HepG2 (cell line): Measurements from ENCODE around the gene CACNA1I. TPM values are rescaled to one million over a fixed set of nuclear protein-coding genes. Genes with fewer than 3 reads are reported as not detected.

Source experiments
- ATAC-seq: fragments of 200-7000 bp; cut with Tn5 transposase; 3 replicates; pipeline ENCODE4 v1.9.1; 2020; ENCODE audit warnings: mild to moderate bottlenecking, moderate library complexity
- BruUV-seq: library from RNA; stranded (reverse); fragments of 400-500 nt; replicated peaks from 2 replicates; lab custom pipeline; 2021; lab: Mats Ljungman, UMichigan
- CTCF ChIA-PET: fragments of 300-600 bp; formaldehyde crosslinking; extraction: SDS; loops from one replicate; lab custom pipeline; 2021; ENCODE audit warnings: low total read pairs, inconsistent platforms, low intra/inter-chr PET ratio; lab: Yijun Ruan, JAX
- POLR2A ChIA-PET: fragments of 350-600 bp; sonication (Branson Sonifier 250); formaldehyde crosslinking; loops from one replicate; lab custom pipeline; 2020; ENCODE audit warnings: antibody characterized with exemption, inconsistent platforms; lab: Yijun Ruan, JAX
- DNase-seq: peaks from one replicate; pipeline ENCODE4 v3.0.0-alpha.2; 2015; ENCODE audit warnings: low spot score
- FAIRE-seq: peaks from 3 replicates; lab custom pipeline; 2011; peaks lifted over from hg19 to GRCh38; lab: Jason Lieb, UNC
- H2AFZ ChIP-seq: one replicate; pipeline ENCODE4 v1.6.1; 2011; ENCODE audit warnings: low read length, inconsistent platforms
- H3K27ac ChIP-seq: fragments of 300-600 bp; 3 replicates; pipeline ENCODE4 v1.8.0; 2011; ENCODE audit warnings: mixed run types, mild to moderate bottlenecking, mixed read lengths, low read length, inconsistent platforms; ENCODE audit not compliant: insufficient read depth; ENCODE audit errors: extremely low read length
- H3K27me3 ChIP-seq, 2 experiments: fragments of 200-600 bp in 1 of 2; 2 replicates in 1 of 2; 3 replicates in 1 of 2; pipeline versions ENCODE4 v1.6.0 to v1.8.0; 2011; ENCODE audit warnings: low read length in 2 of 2, mild to moderate bottlenecking in 2 of 2, moderate library complexity in 2 of 2, inconsistent platforms in 1 of 2; ENCODE audit not compliant: insufficient read depth in 2 of 2, control insufficient read depth in 1 of 2
- H3K36me3 ChIP-seq, 2 experiments: fragments of 200-600 bp in 1 of 2; replicated peaks in 1 of 2; 2 replicates in 1 of 2; 3 replicates in 1 of 2; pipeline versions ENCODE4 v1.5.1 to v1.8.0; 2011; ENCODE audit warnings: low read length in 2 of 2, inconsistent platforms in 1 of 2; ENCODE audit not compliant: insufficient read depth in 2 of 2, control insufficient read depth in 1 of 2
- H3K4me1 ChIP-seq: 2 replicates; pipeline ENCODE4 v1.5.1; 2012; ENCODE audit warnings: low read length, inconsistent platforms; ENCODE audit not compliant: insufficient read depth
- H3K4me2 ChIP-seq: 2 replicates; pipeline ENCODE4 v1.6.0; 2011; ENCODE audit warnings: low read depth, low read length, inconsistent platforms
- H3K4me3 ChIP-seq, 3 experiments: fragments of 200-600 bp in 1 of 3; sonication (generic), shearing (Covaris generic) in 1 of 3; replicated peaks in 1 of 3; 2 replicates each; pipeline ENCODE4 v1.5.1; 2011 to 2016; ENCODE audit warnings: low read length in 3 of 3, inconsistent platforms in 2 of 3, low read depth in 2 of 3, mild to moderate bottlenecking in 2 of 3, control low read depth in 1 of 3, mixed read lengths in 1 of 3; ENCODE audit not compliant: insufficient read depth in 1 of 3
- H3K79me2 ChIP-seq: one replicate; pipeline ENCODE4 v1.6.1; 2011; ENCODE audit warnings: low read length, inconsistent platforms; ENCODE audit not compliant: insufficient read depth
- H3K9ac ChIP-seq: 2 replicates; pipeline ENCODE4 v1.6.0; 2011; ENCODE audit warnings: mild to moderate bottlenecking, low read depth, low read length, inconsistent platforms; ENCODE audit not compliant: insufficient read depth
- H3K9me3 ChIP-seq: 2 replicates; pipeline ENCODE4 v1.5.1; 2012; ENCODE audit warnings: mild to moderate bottlenecking, low read length
- H4K20me1 ChIP-seq: 2 replicates; pipeline ENCODE4 v1.6.0; 2011; ENCODE audit warnings: inconsistent platforms, mild to moderate bottlenecking, low read length, moderate library complexity; ENCODE audit not compliant: insufficient read depth
- ARID2 ChIP-seq: sonication (generic); formaldehyde crosslinking; IDR thresholded peaks from 2 replicates; pipeline ENCODE4 v1.8.1; 2022; ENCODE audit warnings: mild to moderate bottlenecking, missing genetic modification reagents, borderline replicate concordance
- DNMT1 ChIP-seq: sonication (generic); formaldehyde crosslinking; IDR thresholded peaks from 2 replicates; pipeline ENCODE4 v1.5.1; 2020; ENCODE audit warnings: mild to moderate bottlenecking, missing genetic modification reagents
- ETV5 ChIP-seq: IDR thresholded peaks from 2 replicates; pipeline ENCODE4 v1.6.1; 2018; ENCODE audit warnings: missing biosample characterization, missing genetic modification reagents, inconsistent platforms, borderline replicate concordance
- HHEX ChIP-seq: IDR thresholded peaks from 2 replicates; pipeline ENCODE4 v1.6.1; 2016; ENCODE audit warnings: control low read depth
- JUN ChIP-seq: sonication (generic); formaldehyde crosslinking; IDR thresholded peaks from 2 replicates; pipeline ENCODE4 v1.4.0; 2020; ENCODE audit warnings: mild to moderate bottlenecking, missing genetic modification reagents
- JUND ChIP-seq: sonication (generic); formaldehyde crosslinking; IDR thresholded peaks from 2 replicates; pipeline ENCODE4 v1.8.0; 2022; ENCODE audit warnings: mild to moderate bottlenecking, missing genetic modification reagents
- MEF2D ChIP-seq: sonication (generic); formaldehyde crosslinking; IDR thresholded peaks from 2 replicates; pipeline ENCODE4 v1.5.1; 2020; ENCODE audit warnings: mild to moderate bottlenecking, missing genetic modification reagents
- NFE2 ChIP-seq: sonication (generic); formaldehyde crosslinking; IDR thresholded peaks from 2 replicates; pipeline ENCODE4 v1.4.0; 2020; ENCODE audit warnings: missing genetic modification reagents
- REPIN1 ChIP-seq: sonication (generic); formaldehyde crosslinking; IDR thresholded peaks from 2 replicates; pipeline ENCODE4 v1.8.0; 2022; ENCODE audit warnings: missing genetic modification reagents, low read depth, mild to moderate bottlenecking, borderline replicate concordance
- TCF12 ChIP-seq, 2 experiments: fragments of 450-650 bp in 1 of 2; sonication (generic) in 1 of 2; formaldehyde crosslinking in 1 of 2; IDR thresholded peaks; 2 replicates each; pipeline versions ENCODE4 v1.6.1 to v1.8.0; 2017 to 2022; ENCODE audit warnings: antibody characterized with exemption in 1 of 2, mild to moderate bottlenecking in 1 of 2, missing genetic modification reagents in 1 of 2, moderate library complexity in 1 of 2
- ZNF124 ChIP-seq: sonication (generic); formaldehyde crosslinking; IDR thresholded peaks from 2 replicates; pipeline ENCODE4 v1.4.0; 2020; ENCODE audit warnings: missing genetic modification reagents
- ZNF766 ChIP-seq: sonication (generic); formaldehyde crosslinking; IDR thresholded peaks from 2 replicates; pipeline ENCODE4 v1.5.0; 2020; ENCODE audit warnings: missing genetic modification reagents, borderline replicate concordance
- ZNF83 ChIP-seq: sonication (generic); formaldehyde crosslinking; IDR thresholded peaks from 2 replicates; pipeline ENCODE4 v1.4.0; 2020; ENCODE audit warnings: missing genetic modification reagents, mild to moderate bottlenecking, borderline replicate concordance
- WGBS: methylation state at CpG from one replicate; pipeline ENCODE4 v1.1.6; 2017; ENCODE audit warnings: low lambda C conversion rate; 5-methylcytosine and 5-hydroxymethylcytosine counted together
- in situ Hi-C: cut with HindIII; loops from 2 replicates; pipeline ENCODE4 v1.10.0; 2017; ENCODE audit warnings: low pct_unique_long_range_greater_than_20kb; ENCODE audit not compliant: extremely low pct_ligation_motif_present
- intact Hi-C: fragments of 100-400 bp; cut with micrococcal nuclease; formaldehyde crosslinking; loops from one replicate; pipeline ENCODE4 v1.10.0; 2022; ENCODE audit not compliant: unreplicated experiment
- polyA plus RNA-seq, 8 experiments: library from polyadenylated mRNA; depleted of rRNA in 3 of 8; stranded (reverse) in 7 of 8; unstranded in 1 of 8; fragments of >200 nt; fragmentation: Illumina TruSeq in 4 of 8; extraction: Trizol in 4 of 8; gene quantifications; 2 replicates each; pipeline versions ENCODE4 v1.2.1 to v1.2.3, GENCODE V29; 2011 to 2016; ENCODE audit warnings: low read depth in 4 of 8, missing spikeins in 1 of 8, mixed read lengths in 1 of 8; ENCODE audit not compliant: insufficient read depth in 1 of 8
- total RNA-seq, 5 experiments: library from RNA; depleted of rRNA; stranded (reverse); fragments of >200 nt; fragmentation: Illumina TruSeq; extraction: Trizol; gene quantifications; 2 replicates each; pipeline ENCODE4 v1.2.3, GENCODE V29; 2016; ENCODE audit warnings: low read depth in 1 of 5
- TF ChIP-seq, protein P1 (sequence below): sonication (generic); formaldehyde crosslinking; IDR thresholded peaks from 2 replicates; pipeline ENCODE4 v1.8.1; 2023; ENCODE audit warnings: missing genetic modification reagents, mild to moderate bottlenecking, borderline replicate concordance
- TF ChIP-seq, protein P2 (sequence below): sonication (generic); formaldehyde crosslinking; IDR thresholded peaks from 2 replicates; pipeline ENCODE4 v1.4.0; 2020; ENCODE audit warnings: missing genetic modification reagents; ENCODE audit errors: not compliant biosample characterization

Gene CACNA1I
- total and polyA plus RNA-seq, 2 of the 13 experiments (the other 11 are each of a cell fraction or from before 2014, with no cell fraction given) = not detected

DNA sequence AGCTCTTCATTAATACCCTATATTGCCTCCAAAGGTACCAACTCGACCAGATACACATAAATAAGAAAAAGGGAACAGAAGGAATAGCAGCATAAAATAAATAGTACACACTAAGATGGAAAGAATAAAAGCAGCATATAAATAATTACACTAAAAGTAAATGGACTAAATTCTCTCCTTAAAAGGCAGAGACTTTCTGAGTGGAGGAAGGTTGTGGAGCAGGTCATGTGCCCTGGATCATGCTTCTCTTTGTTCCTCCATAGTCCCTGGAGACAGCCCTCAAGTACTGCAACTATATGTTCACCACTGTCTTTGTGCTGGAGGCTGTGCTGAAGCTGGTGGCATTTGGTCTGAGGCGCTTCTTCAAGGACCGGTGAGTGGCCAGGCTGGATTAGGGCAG lies 101.4 kb downstream of the CACNA1I start (continued):
- TF ChIP-seq, protein P1, sequence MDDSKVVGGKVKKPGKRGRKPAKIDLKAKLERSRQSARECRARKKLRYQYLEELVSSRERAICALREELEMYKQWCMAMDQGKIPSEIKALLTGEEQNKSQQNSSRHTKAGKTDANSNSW (CRISPR knock-in tag) = no peak

GRCh38 chr22:39674536-39674935 lies 104.0 kb downstream of the CACNA1I start:
- Histone ChIP-seq H2AFZ (no peak overlapping the region), H3K9me3 (peaks cover 9% of the 10 kb centered on the region; the same call in 1 of the 2 replicates), H3K27me3 (peaks cover 18 to 56% of the 10 kb centered on the region in 2 experiments; a peak in 4 of 5 replicates), H3K4me2 (no peak overlapping the region), H3K79me2 (no peaks in the 10 kb centered on the region), H4K20me1 (0 out of 2 replicates have a peak, but pooled peaks cover 4% of the 10 kb centered on the region), H3K36me3 (no peaks in the 10 kb centered on the region), H3K4me3 (no peak overlapping the region), H3K4me1 (no peaks in the 10 kb centered on the region), H3K9ac (no peak overlapping the region), H3K27ac (no peak overlapping the region)
- FAIRE-seq (no peak), DNase-seq (no peak), ATAC-seq (no peak)
- ChIA-PET POLR2A (no interaction called here), CTCF (no interaction called here)
- TF ChIP-seq TCF12 (IDR thresholded peaks at IDR 0.05) (no peak), TCF12 (CRISPR knock-in tag; IDR thresholded peaks at IDR 0.05) (no peak), ZNF124 (CRISPR knock-in tag) (no peak), DNMT1 (no peak), ETV5 (CRISPR knock-in tag) (no peak), ZNF83 (CRISPR knock-in tag) (no peak)
- in situ Hi-C loops (no loop called here), intact Hi-C loops (no loop called here)
- BruUV-seq = no TSS peak
- WGBS = 3% methylated on average over 5 of the region's 7 CpGs

DNA sequence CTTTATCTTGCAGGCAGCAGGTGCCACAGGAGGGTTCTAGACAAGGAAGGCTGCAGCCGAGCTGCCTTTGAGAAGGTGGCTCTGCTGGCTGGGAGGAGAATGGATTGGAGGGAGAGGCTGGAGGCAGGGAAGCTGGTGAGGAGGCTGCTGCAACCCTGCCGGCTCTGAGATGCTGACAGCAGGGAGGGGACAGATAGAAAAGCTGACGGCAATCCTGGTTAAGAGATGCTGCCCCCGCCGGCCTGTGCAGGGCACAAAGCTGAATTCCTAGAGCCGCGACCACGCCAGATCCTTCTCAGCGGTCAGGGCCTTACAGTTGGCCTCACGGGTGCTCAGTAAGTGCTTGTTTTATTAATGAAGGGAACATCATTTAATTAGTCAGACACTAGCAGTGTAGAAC lies 105.4 kb downstream of the CACNA1I start:
- WGBS = 25% methylated on average over 10 of the region's 10 CpGs
- 0 out of 2 replicates have a peak, but pooled peaks cover 4% of the 10 kb centered on the region for H4K20me1 ChIP-seq
- peaks cover 9% of the 10 kb centered on the region; the same call in 1 of the 2 replicates for H3K9me3 ChIP-seq
- intact Hi-C loops = no loop called here
- H3K36me3 ChIP-seq = no peaks in the 10 kb centered on the region
- H3K27ac ChIP-seq = no peak overlapping the region
- H3K4me2 ChIP-seq = no peak overlapping the region
- BruUV-seq = no TSS peak
- H3K4me1 ChIP-seq = no peaks in the 10 kb centered on the region
- ChIA-PET CTCF (no interaction called here), POLR2A (no interaction called here)
- H3K27me3 ChIP-seq = peaks cover 22 to 69% of the 10 kb centered on the region in 2 experiments; a peak in 4 of 5 replicates
- FAIRE-seq (no peak), DNase-seq (no peak), ATAC-seq (no peak)
- no peak overlapping the region for H3K9ac ChIP-seq
- no peak overlapping the region for H3K4me3 ChIP-seq
- H2AFZ ChIP-seq = no peak overlapping the region
- in situ Hi-C loops = no loop called here
- no peaks in the 10 kb centered on the region for H3K79me2 ChIP-seq
- TF ChIP-seq JUN (CRISPR knock-in tag) (no peak), JUND (CRISPR knock-in tag) (no peak), NFE2 (CRISPR knock-in tag) (no peak), HHEX (CRISPR knock-in tag) (no peak), ARID2 (CRISPR knock-in tag) (no peak), ZNF766 (no peak), MEF2D (CRISPR knock-in tag) (no peak), REPIN1 (no peak)
- TF ChIP-seq, protein P2, sequence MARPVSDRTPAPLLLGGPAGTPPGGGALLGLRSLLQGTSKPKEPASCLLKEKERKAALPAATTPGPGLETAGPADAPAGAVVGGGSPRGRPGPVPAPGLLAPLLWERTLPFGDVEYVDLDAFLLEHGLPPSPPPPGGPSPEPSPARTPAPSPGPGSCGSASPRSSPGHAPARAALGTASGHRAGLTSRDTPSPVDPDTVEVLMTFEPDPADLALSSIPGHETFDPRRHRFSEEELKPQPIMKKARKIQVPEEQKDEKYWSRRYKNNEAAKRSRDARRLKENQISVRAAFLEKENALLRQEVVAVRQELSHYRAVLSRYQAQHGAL (CRISPR knock-in tag) = no peak
